Neutrophil (primary cell): Measurements from ENCODE around the gene SH3GL1.

Experiments used
- H3K27ac ChIP-seq: fragments of 200-600 bp; sonication (generic); 2 replicates; pipeline ENCODE4 v1.5.1; 2016; ENCODE audit warnings: mild to moderate bottlenecking, moderate library complexity
- H3K27me3 ChIP-seq: fragments of 200-600 bp; sonication (generic); 2 replicates; pipeline ENCODE4 v1.6.0; 2016; ENCODE audit warnings: mild to moderate bottlenecking
- H3K36me3 ChIP-seq: fragments of 200-600 bp; sonication (generic); 2 replicates; pipeline ENCODE4 v1.5.1; 2017
- H3K4me1 ChIP-seq, 2 experiments: fragments of 200-600 bp in 1 of 2; sonication (generic) in 1 of 2; 1 replicate in 1 of 2; 2 replicates in 1 of 2; pipeline versions ENCODE4 v1.5.1 to v1.6.1; 2013 to 2016; ENCODE audit warnings: low read depth in 1 of 2, low read length in 1 of 2, mild to moderate bottlenecking in 1 of 2, moderate library complexity in 1 of 2; ENCODE audit not compliant: control insufficient read depth in 1 of 2, insufficient read depth in 1 of 2
- H3K4me3 ChIP-seq, 2 experiments: fragments of 200-600 bp in 1 of 2; sonication (generic) in 1 of 2; 1 replicate in 1 of 2; 2 replicates in 1 of 2; pipeline ENCODE4 v1.5.1; 2013 to 2016; ENCODE audit warnings: low read depth in 1 of 2, low read length in 1 of 2, mild to moderate bottlenecking in 1 of 2, moderate library complexity in 1 of 2
- H3K9me3 ChIP-seq: fragments of 200-600 bp; sonication (generic); 2 replicates; pipeline ENCODE4 v1.5.1; 2016
- CTCF ChIP-seq: fragments of 200-600 bp; sonication (generic); IDR thresholded peaks from 2 replicates; pipeline ENCODE4 v1.5.1; 2016; ENCODE audit warnings: antibody characterized with exemption

Gene SH3GL1

DNA sequence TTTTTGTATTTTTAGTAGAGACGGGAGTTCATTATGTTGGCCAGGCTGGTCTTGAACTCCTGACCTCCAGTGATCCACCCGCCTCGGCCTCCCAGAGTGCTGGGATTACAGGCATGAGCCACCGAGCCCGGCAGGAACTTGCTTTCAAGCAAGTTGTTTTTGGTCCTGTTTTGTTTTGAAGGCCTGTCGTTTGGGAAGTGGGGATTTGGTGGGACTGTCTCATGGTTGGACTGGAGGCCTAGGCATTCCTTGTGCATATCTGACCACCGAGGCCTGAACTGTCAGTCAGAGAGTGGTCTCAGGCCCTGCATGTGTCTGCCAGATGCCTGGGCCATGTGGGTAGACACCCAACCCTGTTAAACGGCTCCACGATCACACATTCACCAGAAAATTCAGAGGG lies 30.9 kb upstream of the SH3GL1 start:
- Histone ChIP-seq H3K36me3 (peaks cover 25% of the 10 kb centered on the region), H3K9me3 (no peaks in the 10 kb centered on the region), H3K4me1 (peaks cover 20 to 21% of the 10 kb centered on the region in 2 experiments), H3K4me3 (peak overlapping the region in 1 of 2 experiments; percentile 31), H3K27ac (peak overlapping the region; percentile 79), H3K27me3 (no peaks in the 10 kb centered on the region)
- TF ChIP-seq CTCF, result no peak

- peaks cover 20 to 21% of the 10 kb centered on the region in 2 experiments for H3K4me1 ChIP-seq
- TF ChIP-seq CTCF, result no peak
- H3K27me3 ChIP-seq, result no peaks in the 10 kb centered on the region
- H3K27ac ChIP-seq, result peak overlapping the region; percentile 79
- no peaks in the 10 kb centered on the region for H3K9me3 ChIP-seq
- H3K4me3 ChIP-seq, result no peak overlapping the region
- peaks cover 24% of the 10 kb centered on the region for H3K36me3 ChIP-seq
Observed at GRCh38 chr19:4430760-4431159, 30.4 kb upstream of the SH3GL1 start.

DNA sequence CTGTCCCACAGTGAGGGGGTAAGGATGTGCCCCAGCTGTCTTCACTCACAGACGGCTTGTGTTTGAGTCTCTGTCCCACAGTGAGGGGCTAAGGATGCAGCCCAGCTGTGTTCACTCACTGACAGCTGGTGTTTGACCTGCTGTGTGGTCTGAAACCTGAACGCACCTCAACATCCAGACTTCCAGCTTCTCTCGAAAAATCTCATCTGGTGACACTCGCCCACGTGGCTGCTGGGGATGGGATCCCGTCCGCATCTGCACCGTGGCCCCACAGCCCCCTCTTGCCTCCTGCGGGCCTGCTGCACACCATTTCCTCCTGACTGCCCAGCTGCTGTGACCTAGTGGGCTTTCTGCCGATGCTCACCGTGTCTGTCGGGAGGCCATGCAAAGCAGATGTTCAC lies 29.4 kb upstream of the SH3GL1 start:
- H3K27me3 ChIP-seq, result no peaks in the 10 kb centered on the region
- H3K9me3 ChIP-seq, result no peaks in the 10 kb centered on the region
- TF ChIP-seq CTCF, result no peak
- H3K4me1 ChIP-seq, result peaks cover 20 to 21% of the 10 kb centered on the region in 2 experiments
- peaks cover 23% of the 10 kb centered on the region for H3K36me3 ChIP-seq
- no peak overlapping the region for H3K4me3 ChIP-seq
- H3K27ac ChIP-seq, result no peak overlapping the region

- no peaks in the 10 kb centered on the region for H3K27me3 ChIP-seq
Observed at GRCh38 chr19:4429256-4429655, 28.9 kb upstream of the SH3GL1 start.

GRCh38 chr19:4428326-4428975 lies 28.1 kb upstream of the SH3GL1 start:
- H3K9me3 ChIP-seq, result no peaks in the 10 kb centered on the region
- H3K36me3 ChIP-seq, result peaks cover 29% of the 10 kb centered on the region
- TF ChIP-seq CTCF, result no peak
- H3K4me1 ChIP-seq, result peaks cover 20 to 21% of the 10 kb centered on the region in 2 experiments
- H3K27ac ChIP-seq, result no peak overlapping the region
- H3K4me3 ChIP-seq, result no peak overlapping the region
- no peaks in the 10 kb centered on the region for H3K27me3 ChIP-seq

More at GRCh38 chr19:4429256-4429655, 28.9 kb upstream of the SH3GL1 start:
- Histone ChIP-seq H3K4me3 (no peak overlapping the region), H3K27ac (no peak overlapping the region), H3K9me3 (no peaks in the 10 kb centered on the region), H3K4me1 (peaks cover 20 to 21% of the 10 kb centered on the region in 2 experiments), H3K36me3 (peaks cover 26% of the 10 kb centered on the region)
- no peak for TF ChIP-seq CTCF
